H9 (cell line): ENCODE results near the gene DACT3. TPM values are rescaled to one million over a fixed set of nuclear protein-coding genes. Genes with fewer than 3 reads are reported as not detected.

Source experiments
- DNase-seq: peaks from one replicate; pipeline ENCODE4 v3.0.0-alpha.2; 2017
- H2AFZ ChIP-seq: one replicate; pipeline ENCODE4 v1.6.1; 2013; ENCODE audit warnings: mild to moderate bottlenecking, low read length, control low read depth, moderate library complexity
- H2AK5ac ChIP-seq: 2 replicates; pipeline ENCODE4 v1.6.1; 2013; ENCODE audit warnings: low read length, control low read depth, mixed read lengths; ENCODE audit not compliant: insufficient read length
- H2BK120ac ChIP-seq: one replicate; pipeline ENCODE4 v1.6.1; 2013; ENCODE audit warnings: low read depth, mild to moderate bottlenecking, low read length, control low read depth, inconsistent platforms; ENCODE audit not compliant: poor library complexity, severe bottlenecking
- H2BK12ac ChIP-seq: 2 replicates; pipeline ENCODE4 v1.6.1; 2013; ENCODE audit warnings: low read length, control low read depth, mixed read lengths, low read depth; ENCODE audit not compliant: insufficient read length
- H2BK15ac ChIP-seq: 2 replicates; pipeline ENCODE4 v1.6.1; 2013; ENCODE audit warnings: low read depth, low read length, control low read depth
- H2BK20ac ChIP-seq: one replicate; pipeline ENCODE4 v1.6.1; 2013; ENCODE audit warnings: low read depth, mild to moderate bottlenecking, low read length, control low read depth, inconsistent platforms; ENCODE audit not compliant: poor library complexity, severe bottlenecking
- H2BK5ac ChIP-seq: 2 replicates; pipeline ENCODE4 v1.6.1; 2013; ENCODE audit warnings: low read length, control low read depth, mixed read lengths; ENCODE audit not compliant: insufficient read length
- H3K14ac ChIP-seq: 2 replicates; pipeline ENCODE4 v1.6.1; 2013; ENCODE audit warnings: low read length, control low read depth; ENCODE audit not compliant: insufficient read depth
- H3K18ac ChIP-seq: 2 replicates; pipeline ENCODE4 v1.6.1; 2013; ENCODE audit warnings: low read depth, mild to moderate bottlenecking, mixed read lengths, low read length, control low read depth; ENCODE audit not compliant: insufficient read length
- H3K23ac ChIP-seq: 2 replicates; pipeline ENCODE4 v1.6.1; 2013; ENCODE audit warnings: low read length, control low read depth, mixed read lengths, low read depth; ENCODE audit not compliant: insufficient read length
- H3K23me2 ChIP-seq: 2 replicates; pipeline ENCODE4 v1.6.1; 2013; ENCODE audit warnings: low read depth, mild to moderate bottlenecking, mixed read lengths, low read length, control low read depth; ENCODE audit not compliant: insufficient read length, poor library complexity, severe bottlenecking
- H3K27ac ChIP-seq: 2 replicates; pipeline ENCODE4 v1.5.1; 2013; ENCODE audit warnings: low read length, control low read depth, mixed read lengths, low read depth; ENCODE audit not compliant: insufficient read length
- H3K27me3 ChIP-seq: 2 replicates; pipeline ENCODE4 v1.6.1; 2013; ENCODE audit warnings: low read length, control low read depth, inconsistent platforms; ENCODE audit not compliant: insufficient read depth
- H3K4ac ChIP-seq: 2 replicates; pipeline ENCODE4 v1.6.1; 2013; ENCODE audit warnings: low read depth, mild to moderate bottlenecking, control low read depth, inconsistent platforms, low read length, moderate library complexity
- H3K4me1 ChIP-seq: 2 replicates; pipeline ENCODE4 v1.6.1; 2013; ENCODE audit warnings: low read length, control low read depth, inconsistent platforms; ENCODE audit not compliant: insufficient read depth
- H3K4me2 ChIP-seq: 2 replicates; pipeline ENCODE4 v1.6.1; 2013; ENCODE audit warnings: low read length, control low read depth, mixed read lengths; ENCODE audit not compliant: insufficient read length, insufficient read depth
- H3K56ac ChIP-seq: 2 replicates; pipeline ENCODE4 v1.6.1; 2013; ENCODE audit warnings: low read depth, mild to moderate bottlenecking, mixed read lengths, low read length, control low read depth; ENCODE audit not compliant: insufficient read length
- H3K79me1 ChIP-seq: 2 replicates; pipeline ENCODE4 v1.6.1; 2013; ENCODE audit warnings: low read depth, mild to moderate bottlenecking, moderate library complexity, low read length, control low read depth, inconsistent platforms; ENCODE audit not compliant: insufficient read depth, poor library complexity, severe bottlenecking
- H3K79me2 ChIP-seq: 2 replicates; pipeline ENCODE4 v1.6.1; 2013; ENCODE audit warnings: low read length, control low read depth, inconsistent platforms; ENCODE audit not compliant: insufficient read depth
- H3K9ac ChIP-seq: 2 replicates; pipeline ENCODE4 v1.6.1; 2013; ENCODE audit warnings: low read length, control low read depth, mixed read lengths; ENCODE audit not compliant: insufficient read length; ENCODE audit errors: extremely low read depth
- H3K9me3 ChIP-seq: one replicate; pipeline ENCODE4 v1.6.1; 2013; ENCODE audit warnings: low read depth, low read length, inconsistent platforms; ENCODE audit not compliant: control insufficient read depth
- H3T11ph ChIP-seq: one replicate; pipeline ENCODE4 v1.6.1; 2013; ENCODE audit warnings: mild to moderate bottlenecking, low read length, control low read depth, inconsistent platforms
- H4K20me1 ChIP-seq: one replicate; pipeline ENCODE4 v1.6.1; 2013; ENCODE audit not compliant: control insufficient read depth, insufficient read length, insufficient read depth
- H4K5ac ChIP-seq: 2 replicates; pipeline ENCODE4 v1.6.1; 2013; ENCODE audit warnings: low read depth, mild to moderate bottlenecking, mixed read lengths, low read length, control low read depth; ENCODE audit not compliant: insufficient read length
- H4K8ac ChIP-seq: replicated peaks from 2 replicates; pipeline ENCODE4 v1.6.1; 2013; ENCODE audit warnings: low read length, control low read depth, mixed read lengths, low read depth; ENCODE audit not compliant: insufficient read length
- H4K91ac ChIP-seq: 2 replicates; pipeline ENCODE4 v1.6.1; 2013; ENCODE audit warnings: low read depth, mild to moderate bottlenecking, moderate library complexity, mixed read lengths, low read length, control low read depth; ENCODE audit not compliant: insufficient read length
- H3K27ac Mint-ChIP-seq, 3 experiments: 2 replicates in 2 of 3; 3 replicates in 1 of 3; pipeline ENCODE4 v1.8.0; 2020 to 2021; ENCODE audit warnings: mixed read lengths in 3 of 3, mild to moderate bottlenecking in 1 of 3, moderate library complexity in 1 of 3
- H3K27me3 Mint-ChIP-seq: 2 replicates; pipeline ENCODE4 v1.8.0; 2021; ENCODE audit warnings: low read depth, mild to moderate bottlenecking, moderate library complexity, mixed read lengths
- H3K36me3 Mint-ChIP-seq, 3 experiments: 2 replicates in 2 of 3; 3 replicates in 1 of 3; pipeline ENCODE4 v1.8.0; 2020 to 2021; ENCODE audit warnings: low read depth in 3 of 3, mixed read lengths in 3 of 3; ENCODE audit not compliant: insufficient read depth in 1 of 3
- H3K4me1 Mint-ChIP-seq, 2 experiments: 2 replicates each; pipeline ENCODE4 v1.8.0; 2020; ENCODE audit warnings: mixed read lengths in 2 of 2
- H3K4me3 Mint-ChIP-seq, 2 experiments: 2 replicates in 1 of 2; 3 replicates in 1 of 2; pipeline ENCODE4 v1.8.0; 2020 to 2021; ENCODE audit warnings: mild to moderate bottlenecking in 2 of 2, mixed read lengths in 2 of 2, moderate library complexity in 1 of 2
- H3K9me3 Mint-ChIP-seq, 2 experiments: 2 replicates in 1 of 2; 3 replicates in 1 of 2; pipeline ENCODE4 v1.8.0; 2020; ENCODE audit warnings: mild to moderate bottlenecking in 2 of 2, mixed read lengths in 2 of 2, moderate library complexity in 1 of 2
- CTCF ChIP-seq: fragments of 200-600 bp; sonication (generic); conservative IDR thresholded peaks from 3 replicates; pipeline ENCODE4 v1.8.0; 2021; ENCODE audit warnings: antibody characterized with exemption, mild to moderate bottlenecking
- WGBS: extraction: QIAGEN DNeasy Blood & Tissue Kit; methylation state at CpG from one replicate; pipeline ENCODE4 v1.1.7; 2013; ENCODE audit warnings: missing lambda C conversion rate, low lambda C conversion rate, mixed read lengths; ENCODE audit not compliant: insufficient read length; ENCODE audit errors: extremely low coverage; 5-methylcytosine and 5-hydroxymethylcytosine counted together
- total RNA-seq: library from RNA; stranded (reverse); gene quantifications from 2 replicates; pipeline ENCODE4 v1.2.1, GENCODE V29; 2021

DACT3 gene
- total RNA-seq, 1 experiment from 2014 or later = 0.87 TPM

- no peak for TF ChIP-seq CTCF
- DNase-seq = no peak
Observed at GRCh38 chr19:46631481-46631880, 29.5 kb downstream of the DACT3 start.

More at GRCh38 chr19:46631481-46631880, 29.5 kb downstream of the DACT3 start:
- Histone ChIP-seq H3K79me1 (no peaks in the 10 kb centered on the region), H3K9ac (no peak overlapping the region), H3K23me2 (peaks cover 9% of the 10 kb centered on the region), H3K23ac (no peak overlapping the region), H2BK15ac (peak overlapping the region; percentile 20; the same call in 1 of the 2 replicates), H4K8ac (no peak overlapping the region), H2BK5ac (no peak overlapping the region), H3T11ph (no peak overlapping the region), H2AFZ (no peak overlapping the region), H3K79me2 (no peaks in the 10 kb centered on the region), H4K91ac (no peak overlapping the region), H4K5ac (no peak overlapping the region), H3K4me1 (peaks cover 7% of the 10 kb centered on the region; the same call in 1 of the 2 replicates), H3K14ac (no peak overlapping the region), H3K27ac (no peak overlapping the region), H2BK12ac (peak overlapping the region; percentile 26), H3K4me2 (no peak overlapping the region), H4K20me1 (no peaks in the 10 kb centered on the region), H2AK5ac (no peak overlapping the region), H2BK120ac (no peak overlapping the region), H3K56ac (no peak overlapping the region), H3K27me3 (peaks cover 18% of the 10 kb centered on the region), H3K18ac (no peak overlapping the region), H3K9me3 (no peaks in the 10 kb centered on the region), H3K4ac (no peak overlapping the region), H2BK20ac (no peak overlapping the region)
- WGBS = no CpG with 5 or more reads among the region's 6 CpGs
- Mint-ChIP-seq H3K27me3 (peaks cover 41% of the 10 kb centered on the region), H3K27ac (no peak overlapping the region), H3K36me3 (no peaks in the 10 kb centered on the region), H3K4me1 (peaks cover 22 to 30% of the 10 kb centered on the region in 2 experiments), H3K9me3 (no peaks in the 10 kb centered on the region; a peak in 1 of 5 replicates), H3K4me3 (no peak overlapping the region)
